ENCODE results near the gene CAMLG.

Gene CAMLG

GRCh38 chr5:134741052-134741451 is 2.7 kb downstream of the CAMLG start:
- no peak overlapping the region for H3K27ac ChIP-seq (ENCODE audit: low read depth, low read length)
- TF ChIP-seq EZH2phosphoT487 (conservative IDR thresholded peaks at IDR 0.05; ENCODE audit: low read length) (no peak), CTCF (IDR thresholded peaks at IDR 0.05; ENCODE audit: insufficient read depth, low read length, poor library complexity, severe bottlenecking) (no peak)
- H3K9me2 ChIP-seq (replicated peaks; ENCODE audit: insufficient read depth, low read length): no peaks in the 10 kb centered on the region
- H3K27me3 ChIP-seq (ENCODE audit: low read length): no peaks in the 10 kb centered on the region
- H3F3A ChIP-seq (ENCODE audit: insufficient read depth): peaks cover 10% of the 10 kb centered on the region
- H4K20me1 ChIP-seq (ENCODE audit: low read depth, low read length): 0 out of 2 replicates have a peak, but pooled peaks cover 7% of the 10 kb centered on the region
- H3K9me3 ChIP-seq (ENCODE audit: insufficient read depth, low read length): no peaks in the 10 kb centered on the region
- no peak overlapping the region for H2AFZ ChIP-seq (ENCODE audit: low read depth, low read length, severe bottlenecking)
- H3K4me3 ChIP-seq (ENCODE audit: insufficient read depth, low read length, poor library complexity, severe bottlenecking): no peak overlapping the region
- no peak overlapping the region for H3K9ac ChIP-seq (ENCODE audit: low read length)
- H3K4me2 ChIP-seq (ENCODE audit: low read depth, low read length, poor library complexity, severe bottlenecking): no peak overlapping the region
- H3K79me2 ChIP-seq (ENCODE audit: insufficient read depth, low read length): peaks cover 59% of the 10 kb centered on the region
- H3K36me3 ChIP-seq (ENCODE audit: low read length): peaks cover 13% of the 10 kb centered on the region; the same call in 1 of the 2 replicates

- no peak overlapping the region for H3K4me3 ChIP-seq (ENCODE audit: insufficient read depth, low read length, poor library complexity, severe bottlenecking)
- peaks cover 13% of the 10 kb centered on the region; the same call in 1 of the 2 replicates for H3K36me3 ChIP-seq (ENCODE audit: low read length)
- H3K9me2 ChIP-seq (replicated peaks; ENCODE audit: insufficient read depth, low read length): no peaks in the 10 kb centered on the region
- H3K9me3 ChIP-seq (ENCODE audit: insufficient read depth, low read length): no peaks in the 10 kb centered on the region
- no peak overlapping the region for H3K4me2 ChIP-seq (ENCODE audit: low read depth, low read length, poor library complexity, severe bottlenecking)
- no peak overlapping the region for H2AFZ ChIP-seq (ENCODE audit: low read depth, low read length, severe bottlenecking)
- no peaks in the 10 kb centered on the region; the same call in 1 of the 2 replicates for H3F3A ChIP-seq (ENCODE audit: insufficient read depth)
- peaks cover 59% of the 10 kb centered on the region for H3K79me2 ChIP-seq (ENCODE audit: insufficient read depth, low read length)
- TF ChIP-seq CTCF (IDR thresholded peaks at IDR 0.05; ENCODE audit: insufficient read depth, low read length, poor library complexity, severe bottlenecking): no peak
- TF ChIP-seq EZH2phosphoT487 (conservative IDR thresholded peaks at IDR 0.05; ENCODE audit: low read length): no peak
- H3K27ac ChIP-seq (ENCODE audit: low read depth, low read length): no peak overlapping the region
- no peak overlapping the region for H3K9ac ChIP-seq (ENCODE audit: low read length)
- H4K20me1 ChIP-seq (ENCODE audit: low read depth, low read length): 0 out of 2 replicates have a peak, but pooled peaks cover 7% of the 10 kb centered on the region
- H3K27me3 ChIP-seq (ENCODE audit: low read length): no peaks in the 10 kb centered on the region
Measured at GRCh38 chr5:134742134-134742533, 3.8 kb downstream of the CAMLG start.

DNA sequence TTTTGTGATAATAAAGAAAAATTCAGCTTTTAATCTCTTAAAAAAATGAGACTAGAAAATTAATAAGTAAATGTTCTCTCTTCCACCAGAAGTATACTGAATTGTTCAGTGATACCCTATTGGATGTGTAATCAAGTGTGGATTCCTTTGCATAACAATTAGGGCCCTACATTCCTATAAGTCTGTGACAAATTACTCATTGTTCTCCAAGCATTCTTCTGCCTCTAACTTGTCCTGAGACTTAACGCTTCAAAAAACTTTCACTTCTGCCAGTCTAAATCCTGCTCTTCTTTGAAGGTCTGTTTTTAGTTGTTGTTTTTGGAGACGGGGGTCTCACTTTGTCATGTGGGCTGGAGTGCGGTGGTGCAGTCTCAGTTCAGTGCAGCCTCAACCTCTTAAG is 11.1 kb downstream of the CAMLG start:
- H3K4me2 ChIP-seq (ENCODE audit: low read depth, low read length, poor library complexity, severe bottlenecking): no peak overlapping the region
- no peak overlapping the region for H3K27ac ChIP-seq (ENCODE audit: low read depth, low read length)
- H3K27me3 ChIP-seq (ENCODE audit: low read length): no peaks in the 10 kb centered on the region
- H3F3A ChIP-seq (ENCODE audit: insufficient read depth): no peaks in the 10 kb centered on the region; the same call in 1 of the 2 replicates
- no peak overlapping the region for H3K4me3 ChIP-seq (ENCODE audit: insufficient read depth, low read length, poor library complexity, severe bottlenecking)
- TF ChIP-seq EZH2phosphoT487 (conservative IDR thresholded peaks at IDR 0.05; ENCODE audit: low read length): no peak
- no peak for TF ChIP-seq CTCF (IDR thresholded peaks at IDR 0.05; ENCODE audit: insufficient read depth, low read length, poor library complexity, severe bottlenecking)
- peaks cover 9% of the 10 kb centered on the region; the same call in 1 of the 2 replicates for H3K36me3 ChIP-seq (ENCODE audit: low read length)
- H3K9ac ChIP-seq (ENCODE audit: low read length): no peak overlapping the region
- no peaks in the 10 kb centered on the region for H3K9me3 ChIP-seq (ENCODE audit: insufficient read depth, low read length)
- H4K20me1 ChIP-seq (ENCODE audit: low read depth, low read length): no peaks in the 10 kb centered on the region
- H3K79me2 ChIP-seq (ENCODE audit: insufficient read depth, low read length): 0 out of 2 replicates have a peak, but pooled peaks cover 4% of the 10 kb centered on the region
- no peak overlapping the region for H2AFZ ChIP-seq (ENCODE audit: low read depth, low read length, severe bottlenecking)
- no peaks in the 10 kb centered on the region for H3K9me2 ChIP-seq (replicated peaks; ENCODE audit: insufficient read depth, low read length)

Measured in SU-DHL-6 (cell line).